CD4-positive, alpha-beta T cell (primary cell): ENCODE data around the gene GPATCH2L. TPM values are rescaled to one million over a fixed set of nuclear protein-coding genes. Genes with fewer than 3 reads are reported as not detected.

Experiments used
- ATAC-seq: fragments of 200-7000 bp; cut with Tn5 transposase; one replicate; pipeline ENCODE4 v1.10.0; 2022; ENCODE audit warnings: mild to moderate bottlenecking; ENCODE audit not compliant: poor library complexity
- CTCF ChIA-PET: fragments of 350-600 bp; sonication (Branson Sonifier 250); formaldehyde crosslinking; loops from one replicate; lab custom pipeline; 2021; ENCODE audit warnings: antibody characterized with exemption, inconsistent platforms; lab: Charles Lee
- POLR2A ChIA-PET: fragments of 350-600 bp; sonication (Branson Sonifier 250); formaldehyde crosslinking; loops from one replicate; lab custom pipeline; 2021; ENCODE audit warnings: antibody characterized with exemption, inconsistent platforms; lab: Charles Lee
- DNase-seq, 14 experiments: peaks; one replicate each; pipeline ENCODE4 v3.0.0-alpha.2; 2013 to 2020; ENCODE audit warnings: mixed read lengths in 2 of 14
- H3K27ac ChIP-seq, 2 donors: one replicate each; pipeline versions ENCODE4 v1.5.1 to v1.7.0; 2013; ENCODE audit warnings: low read length in 2 of 2, low read depth in 1 of 2, mild to moderate bottlenecking in 1 of 2
- H3K27me3 ChIP-seq, 2 experiments: 1 replicate in 1 of 2; 2 replicates in 1 of 2; pipeline versions ENCODE4 v1.6.1 to v1.7.0; 2013; ENCODE audit warnings: low read length in 2 of 2, control low read depth in 1 of 2, mild to moderate bottlenecking in 1 of 2, moderate library complexity in 1 of 2; ENCODE audit not compliant: insufficient read depth in 2 of 2, control insufficient read depth in 1 of 2
- H3K36me3 ChIP-seq: one replicate; pipeline ENCODE4 v1.6.1; 2013; ENCODE audit warnings: low read length, control low read depth; ENCODE audit not compliant: insufficient read depth
- H3K4me1 ChIP-seq: one replicate; pipeline ENCODE4 v1.6.1; 2013; ENCODE audit warnings: low read length, control low read depth; ENCODE audit not compliant: insufficient read depth
- H3K4me3 ChIP-seq: one replicate; pipeline ENCODE4 v1.5.1; 2013; ENCODE audit warnings: mild to moderate bottlenecking, low read length, moderate library complexity
- H3K9me3 ChIP-seq, 2 experiments: 1 replicate in 1 of 2; 2 replicates in 1 of 2; pipeline versions ENCODE4 v1.6.1 to v1.7.0; 2013; ENCODE audit warnings: low read length in 2 of 2, mild to moderate bottlenecking in 2 of 2, control low read depth in 1 of 2, moderate library complexity in 1 of 2; ENCODE audit not compliant: control insufficient read depth in 1 of 2, insufficient read depth in 1 of 2
- H3K27ac Mint-ChIP-seq: one replicate; pipeline ENCODE4 v1.8.0; 2020; ENCODE audit warnings: mixed read lengths
- H3K27me3 Mint-ChIP-seq: one replicate; pipeline ENCODE4 v1.8.0; 2021; ENCODE audit warnings: mixed read lengths
- H3K36me3 Mint-ChIP-seq: one replicate; pipeline ENCODE4 v1.8.0; 2021; ENCODE audit warnings: low read depth, mixed read lengths
- H3K4me1 Mint-ChIP-seq: one replicate; pipeline ENCODE4 v1.8.0; 2021; ENCODE audit warnings: low read depth, mixed read lengths
- H3K4me3 Mint-ChIP-seq: one replicate; pipeline ENCODE4 v1.8.0; 2020; ENCODE audit warnings: mild to moderate bottlenecking, mixed read lengths
- H3K9me3 Mint-ChIP-seq: one replicate; pipeline ENCODE4 v1.8.0; 2020; ENCODE audit warnings: mixed read lengths
- intact Hi-C, 2 experiments: fragments of 100-400 bp; cut with DNase I in 1 of 2; cut with micrococcal nuclease in 1 of 2; formaldehyde crosslinking; loops; one replicate each; pipeline versions ENCODE4 v1.15.1 to v1.9.0; 2023 to 2025; cut with DNase I, micrococcal nuclease
- total RNA-seq, 174 experiments: library from RNA in 2 of 174; stranded (reverse) in 2 of 174; gene quantifications; one replicate each; pipeline ENCODE4 v1.2.3 and lab custom pipeline; 2021 to 2026
- TF ChIP-seq, protein P1 (sequence below): fragments of 200-600 bp; IDR thresholded peaks from one replicate; pipeline ENCODE4 v1.8.0; 2022; ENCODE audit warnings: antibody characterized with exemption, mild to moderate bottlenecking

The GPATCH2L gene
- total RNA-seq, 2 experiments from 2014 or later, result 56.0 to 61.5 TPM

DNA sequence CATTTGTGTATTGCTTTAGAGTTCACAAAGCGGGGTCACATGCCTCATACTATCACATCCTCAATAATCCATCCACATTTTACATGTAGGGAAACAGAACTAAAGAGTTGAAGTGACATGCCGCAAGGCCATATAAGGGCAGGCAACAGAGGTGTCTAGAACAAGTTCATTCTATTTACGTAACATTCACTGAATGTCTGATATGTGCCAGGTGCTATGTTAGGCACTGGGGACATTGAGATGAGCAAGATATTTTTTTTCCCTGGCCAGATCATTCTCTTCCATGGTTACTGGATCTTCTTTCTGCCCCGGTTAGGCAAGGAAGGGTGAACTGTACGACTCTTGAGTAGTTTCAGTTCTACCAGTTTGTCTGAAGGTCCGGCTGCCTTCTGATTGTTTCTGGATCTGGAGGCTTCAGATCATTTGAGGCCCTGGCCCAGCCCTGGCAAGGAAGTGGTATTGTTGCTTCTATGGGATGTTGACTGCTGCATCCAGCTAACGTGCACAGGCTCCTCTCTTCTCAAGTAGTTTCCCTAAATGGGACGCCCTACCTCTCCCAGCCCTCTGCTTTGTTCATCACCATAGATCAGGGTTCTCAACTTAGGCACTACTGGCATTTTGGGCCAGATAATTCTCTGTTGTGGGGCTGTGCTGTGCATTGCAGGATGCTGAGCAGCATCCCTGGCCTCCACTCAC, 12.1 kb downstream of the GPATCH2L start:
- Mint-ChIP-seq H3K4me3 (no peak overlapping the region), H3K27ac (no peak overlapping the region), H3K36me3 (peaks cover 89% of the 10 kb centered on the region), H3K9me3 (no peaks in the 10 kb centered on the region), H3K27me3 (no peaks in the 10 kb centered on the region), H3K4me1 (peaks cover 59% of the 10 kb centered on the region)
- ChIA-PET POLR2A (no interaction called here), CTCF (no interaction called here)
- no peak overlapping the region for H3K27ac ChIP-seq
- ATAC-seq (no peak), DNase-seq (no peak)
- H3K36me3 ChIP-seq, result peaks cover 53% of the 10 kb centered on the region
- no peaks in the 10 kb centered on the region for H3K27me3 ChIP-seq
- H3K9me3 ChIP-seq, result no peaks in the 10 kb centered on the region
- H3K4me3 ChIP-seq, result no peak overlapping the region
- intact Hi-C loops, result no loop called here
- H3K4me1 ChIP-seq, result peaks cover 4% of the 10 kb centered on the region
- TF ChIP-seq, protein P1, sequence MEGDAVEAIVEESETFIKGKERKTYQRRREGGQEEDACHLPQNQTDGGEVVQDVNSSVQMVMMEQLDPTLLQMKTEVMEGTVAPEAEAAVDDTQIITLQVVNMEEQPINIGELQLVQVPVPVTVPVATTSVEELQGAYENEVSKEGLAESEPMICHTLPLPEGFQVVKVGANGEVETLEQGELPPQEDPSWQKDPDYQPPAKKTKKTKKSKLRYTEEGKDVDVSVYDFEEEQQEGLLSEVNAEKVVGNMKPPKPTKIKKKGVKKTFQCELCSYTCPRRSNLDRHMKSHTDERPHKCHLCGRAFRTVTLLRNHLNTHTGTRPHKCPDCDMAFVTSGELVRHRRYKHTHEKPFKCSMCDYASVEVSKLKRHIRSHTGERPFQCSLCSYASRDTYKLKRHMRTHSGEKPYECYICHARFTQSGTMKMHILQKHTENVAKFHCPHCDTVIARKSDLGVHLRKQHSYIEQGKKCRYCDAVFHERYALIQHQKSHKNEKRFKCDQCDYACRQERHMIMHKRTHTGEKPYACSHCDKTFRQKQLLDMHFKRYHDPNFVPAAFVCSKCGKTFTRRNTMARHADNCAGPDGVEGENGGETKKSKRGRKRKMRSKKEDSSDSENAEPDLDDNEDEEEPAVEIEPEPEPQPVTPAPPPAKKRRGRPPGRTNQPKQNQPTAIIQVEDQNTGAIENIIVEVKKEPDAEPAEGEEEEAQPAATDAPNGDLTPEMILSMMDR, result no peak

DNA sequence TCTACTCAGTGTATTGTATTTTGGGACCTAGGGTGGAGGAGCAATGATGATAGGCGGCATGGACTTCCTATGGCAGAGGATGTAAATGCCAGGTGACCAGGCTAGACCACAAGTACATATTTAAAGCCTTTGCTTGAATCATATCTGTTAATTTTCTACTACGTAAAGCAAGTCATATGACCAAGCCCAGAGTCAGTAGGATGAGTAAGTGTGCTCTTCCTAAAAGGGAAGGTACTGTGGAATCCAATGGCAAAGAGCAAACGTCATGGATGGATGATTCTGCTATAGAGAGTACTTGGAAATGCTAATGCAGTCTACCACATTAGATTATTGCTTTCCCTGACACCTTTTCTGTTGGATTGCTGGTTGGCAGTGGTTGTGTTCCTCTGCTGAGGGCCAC, 16.8 kb downstream of the GPATCH2L start:
- ChIA-PET CTCF (no interaction called here), POLR2A (no interaction called here)
- Histone ChIP-seq H3K4me3 (no peak overlapping the region), H3K36me3 (peaks cover 62% of the 10 kb centered on the region), H3K27ac (no peak overlapping the region), H3K4me1 (peaks cover 4% of the 10 kb centered on the region), H3K9me3 (no peaks in the 10 kb centered on the region), H3K27me3 (no peaks in the 10 kb centered on the region)
- Mint-ChIP-seq H3K4me3 (no peak overlapping the region), H3K9me3 (no peaks in the 10 kb centered on the region), H3K36me3 (peaks cover 93% of the 10 kb centered on the region), H3K4me1 (peaks cover 43% of the 10 kb centered on the region), H3K27ac (no peak overlapping the region), H3K27me3 (no peaks in the 10 kb centered on the region)
- TF ChIP-seq, protein P1, result no peak
- no peak for DNase-seq
- ATAC-seq, result no peak
- intact Hi-C loops, result no loop called here

DNA sequence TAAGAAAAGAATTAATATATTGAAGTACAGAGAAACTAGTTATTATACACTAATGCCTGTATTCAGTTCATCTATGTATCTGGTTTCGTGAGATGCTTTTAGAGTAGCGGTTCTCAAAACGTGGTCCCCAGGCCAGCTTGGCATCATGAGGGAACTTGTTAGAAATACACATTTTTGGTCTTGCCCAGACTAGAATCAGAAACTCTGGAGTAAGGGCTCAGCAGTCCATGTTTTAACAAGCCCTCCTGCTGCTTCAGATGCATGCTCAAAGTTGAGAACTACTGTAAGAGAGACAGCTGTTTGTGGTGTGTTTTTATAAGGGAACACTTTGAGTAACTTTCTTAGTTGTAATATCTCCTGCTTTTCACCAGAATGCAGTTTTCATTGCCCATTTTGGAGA, 18.1 kb downstream of the GPATCH2L start:
- POLR2A ChIA-PET, result no interaction called here
- Histone ChIP-seq H3K27ac (no peak overlapping the region), H3K36me3 (peaks cover 68% of the 10 kb centered on the region), H3K4me1 (no peaks in the 10 kb centered on the region), H3K9me3 (no peaks in the 10 kb centered on the region), H3K27me3 (no peaks in the 10 kb centered on the region), H3K4me3 (no peak overlapping the region)
- Mint-ChIP-seq H3K27me3 (no peaks in the 10 kb centered on the region), H3K4me1 (peaks cover 34% of the 10 kb centered on the region), H3K36me3 (peaks cover 92% of the 10 kb centered on the region), H3K27ac (no peak overlapping the region), H3K9me3 (no peaks in the 10 kb centered on the region), H3K4me3 (no peak overlapping the region)
- DNase-seq (no peak), ATAC-seq (no peak)
- CTCF ChIA-PET, result no interaction called here
- intact Hi-C loops, result no loop called here
- TF ChIP-seq, protein P1, result no peak
